ENCODE data around the gene KCNH6.

Gene KCNH6

GRCh38 chr17:63589646-63590045 is 66.5 kb downstream of the KCNH6 start:
- TF ChIP-seq CTCF (IDR thresholded peaks at IDR 0.05; ENCODE audit: low read depth, low read length) = no peak
- no peak overlapping the region for H3K4me3 ChIP-seq (ENCODE audit: low read depth, low read length)
- in situ Hi-C loops (cut with HindIII; ENCODE audit: low sequenced_read_pairs) = no loop called here
- no peak for DNase-seq (ENCODE audit: low read depth, low spot score)

GRCh38 chr17:63592797-63593196 is 69.6 kb downstream of the KCNH6 start:
- in situ Hi-C loops (cut with HindIII; ENCODE audit: low sequenced_read_pairs) = no loop called here
- no peak overlapping the region for H3K4me3 ChIP-seq (ENCODE audit: low read depth, low read length)
- TF ChIP-seq CTCF (IDR thresholded peaks at IDR 0.05; ENCODE audit: low read depth, low read length) = no peak
- no peak for DNase-seq (ENCODE audit: low read depth, low spot score)

- no peak overlapping the region for H3K4me3 ChIP-seq (ENCODE audit: low read depth, low read length)
- DNase-seq (ENCODE audit: low read depth, low spot score) = no peak
- in situ Hi-C loops (cut with HindIII; ENCODE audit: low sequenced_read_pairs) = no loop called here
- TF ChIP-seq CTCF (IDR thresholded peaks at IDR 0.05; ENCODE audit: low read depth, low read length) = no peak
Measured at GRCh38 chr17:63595132-63595531, 72.0 kb downstream of the KCNH6 start.
